PC-9 (cell line): ENCODE results near the gene ELAVL4. TPM values are rescaled to one million over a fixed set of nuclear protein-coding genes. Genes with fewer than 3 reads are reported as not detected.

ENCODE experiments used
- BruUV-seq: library from RNA; stranded (reverse); fragments of 400-500 nt; replicated peaks from 2 replicates; lab custom pipeline; 2021; lab: Mats Ljungman, UMichigan
- CTCF ChIA-PET: fragments of 300-600 bp; sonication (Branson Sonifier 250); formaldehyde crosslinking; loops from one replicate; lab custom pipeline; 2022; ENCODE audit warnings: antibody characterized with exemption; lab: Charles Lee
- POLR2A ChIA-PET: fragments of 300-600 bp; sonication (Branson Sonifier 250); formaldehyde crosslinking; loops from one replicate; lab custom pipeline; 2022; ENCODE audit warnings: antibody characterized with exemption; ENCODE audit not compliant: unreplicated experiment; lab: Charles Lee
- DNase-seq, 2 experiments: peaks; one replicate each; pipeline versions ENCODE4 v3.0.0 to v3.0.0-alpha.2; 2015 to 2022; ENCODE audit warnings: mixed read lengths in 1 of 2
- H2AFZ ChIP-seq: fragments of 200-600 bp; sonication (generic); 2 replicates; pipeline ENCODE4 v1.8.1; 2017; ENCODE audit warnings: antibody characterized with exemption
- H3F3A ChIP-seq: fragments of 200-600 bp; sonication (generic); 2 replicates; pipeline ENCODE4 v1.8.1; 2017; ENCODE audit warnings: antibody characterized with exemption, mild to moderate bottlenecking, low read depth; ENCODE audit not compliant: insufficient read depth
- H3K27ac ChIP-seq: fragments of 200-600 bp; sonication (generic); 2 replicates; pipeline ENCODE4 v1.6.1; 2016; ENCODE audit warnings: mixed run types
- H3K27me3 ChIP-seq: fragments of 200-600 bp; sonication (generic); 2 replicates; pipeline ENCODE4 v1.6.1; 2016; ENCODE audit warnings: low read depth, mixed run types; ENCODE audit not compliant: insufficient read depth
- H3K36me3 ChIP-seq: fragments of 200-600 bp; sonication (generic); 2 replicates; pipeline ENCODE4 v1.6.1; 2016; ENCODE audit warnings: low read depth, mixed run types
- H3K4me1 ChIP-seq: fragments of 200-600 bp; sonication (generic); replicated peaks from 2 replicates; pipeline ENCODE4 v1.6.1; 2016; ENCODE audit warnings: mixed run types; ENCODE audit not compliant: insufficient read depth
- H3K4me2 ChIP-seq: fragments of 200-600 bp; sonication (generic); 2 replicates; pipeline ENCODE4 v1.6.1; 2017; ENCODE audit warnings: mixed run types
- H3K4me3 ChIP-seq: fragments of 200-600 bp; sonication (generic); 2 replicates; pipeline ENCODE4 v1.6.1; 2016; ENCODE audit warnings: mixed run types
- H3K79me2 ChIP-seq: fragments of 200-600 bp; sonication (generic); 2 replicates; pipeline ENCODE4 v1.6.1; 2017; ENCODE audit warnings: low read depth, mixed run types
- H3K9me2 ChIP-seq: fragments of 200-600 bp; sonication (generic); 2 replicates; pipeline ENCODE4 v1.8.1; 2017; ENCODE audit warnings: mild to moderate bottlenecking; ENCODE audit not compliant: insufficient read depth
- H3K9me3 ChIP-seq: fragments of 200-600 bp; sonication (generic); 2 replicates; pipeline ENCODE4 v1.8.1; 2016; ENCODE audit warnings: low read depth; ENCODE audit not compliant: insufficient read depth
- H4K20me1 ChIP-seq: fragments of 200-600 bp; sonication (generic); 2 replicates; pipeline ENCODE4 v1.8.1; 2017; ENCODE audit not compliant: insufficient read depth
- EZH2 ChIP-seq: fragments of 200-600 bp; sonication (generic); IDR thresholded peaks from 2 replicates; pipeline ENCODE4 v1.8.0; 2017; ENCODE audit warnings: antibody characterized with exemption, low read depth
- intact Hi-C: fragments of 100-400 bp; cut with micrococcal nuclease; formaldehyde crosslinking; loops from one replicate; pipeline ENCODE4 v1.10.0; 2022; ENCODE audit not compliant: unreplicated experiment
- total RNA-seq: library from RNA; stranded (reverse); gene quantifications from 2 replicates; pipeline ENCODE4 v1.2.3, GENCODE V29; 2021
- TF ChIP-seq, protein P1 (sequence below): fragments of 200-600 bp; sonication (generic); conservative IDR thresholded peaks from 2 replicates; pipeline ENCODE4 v1.6.1; 2017; ENCODE audit warnings: mixed run types, antibody characterized with exemption, mild to moderate bottlenecking, moderate library complexity

The ELAVL4 gene
- total RNA-seq, 1 experiment from 2014 or later = not detected

DNA sequence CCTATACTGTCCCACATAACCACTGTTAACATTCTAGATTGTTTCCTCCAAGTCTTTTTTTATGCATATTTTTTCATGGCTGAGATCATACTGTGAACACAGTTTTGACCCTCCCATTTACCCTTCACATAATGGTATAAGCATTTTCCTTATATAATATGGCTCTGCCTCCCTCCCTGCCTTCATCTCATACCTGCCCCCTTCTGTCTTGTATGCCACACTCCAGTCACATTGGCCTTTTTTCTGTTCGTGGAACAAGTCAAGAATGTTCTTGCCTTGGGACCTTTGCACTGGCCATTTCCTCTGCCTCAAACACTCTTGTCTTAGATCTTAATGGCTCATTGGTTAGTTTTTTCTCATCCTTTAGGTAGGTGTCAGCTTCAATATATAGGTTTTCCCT lies 24.3 kb upstream of the ELAVL4 start:
- H3K9me3 ChIP-seq = no peaks in the 10 kb centered on the region
- H3K27ac ChIP-seq = no peak overlapping the region
- H3K9me2 ChIP-seq = no peaks in the 10 kb centered on the region
- no peak overlapping the region for H3K4me3 ChIP-seq
- no peak for DNase-seq
- no peaks in the 10 kb centered on the region for H3K4me1 ChIP-seq
- H2AFZ ChIP-seq = no peak overlapping the region
- no peaks in the 10 kb centered on the region for H3F3A ChIP-seq
- TF ChIP-seq, protein P1, sequence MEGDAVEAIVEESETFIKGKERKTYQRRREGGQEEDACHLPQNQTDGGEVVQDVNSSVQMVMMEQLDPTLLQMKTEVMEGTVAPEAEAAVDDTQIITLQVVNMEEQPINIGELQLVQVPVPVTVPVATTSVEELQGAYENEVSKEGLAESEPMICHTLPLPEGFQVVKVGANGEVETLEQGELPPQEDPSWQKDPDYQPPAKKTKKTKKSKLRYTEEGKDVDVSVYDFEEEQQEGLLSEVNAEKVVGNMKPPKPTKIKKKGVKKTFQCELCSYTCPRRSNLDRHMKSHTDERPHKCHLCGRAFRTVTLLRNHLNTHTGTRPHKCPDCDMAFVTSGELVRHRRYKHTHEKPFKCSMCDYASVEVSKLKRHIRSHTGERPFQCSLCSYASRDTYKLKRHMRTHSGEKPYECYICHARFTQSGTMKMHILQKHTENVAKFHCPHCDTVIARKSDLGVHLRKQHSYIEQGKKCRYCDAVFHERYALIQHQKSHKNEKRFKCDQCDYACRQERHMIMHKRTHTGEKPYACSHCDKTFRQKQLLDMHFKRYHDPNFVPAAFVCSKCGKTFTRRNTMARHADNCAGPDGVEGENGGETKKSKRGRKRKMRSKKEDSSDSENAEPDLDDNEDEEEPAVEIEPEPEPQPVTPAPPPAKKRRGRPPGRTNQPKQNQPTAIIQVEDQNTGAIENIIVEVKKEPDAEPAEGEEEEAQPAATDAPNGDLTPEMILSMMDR = no peak
- TF ChIP-seq EZH2 = no peak
- no peaks in the 10 kb centered on the region for H3K27me3 ChIP-seq
- no peaks in the 10 kb centered on the region for H3K36me3 ChIP-seq
- intact Hi-C loops = loop anchor here (10.0 kb wide), 1 partner anchor 250 kb away; no protein-coding TSS in a partner anchor
- BruUV-seq = no TSS peak
- ChIA-PET POLR2A (no interaction called here), CTCF (no interaction called here)
- no peak overlapping the region for H3K4me2 ChIP-seq
- H4K20me1 ChIP-seq = no peaks in the 10 kb centered on the region
- H3K79me2 ChIP-seq = no peaks in the 10 kb centered on the region

DNA sequence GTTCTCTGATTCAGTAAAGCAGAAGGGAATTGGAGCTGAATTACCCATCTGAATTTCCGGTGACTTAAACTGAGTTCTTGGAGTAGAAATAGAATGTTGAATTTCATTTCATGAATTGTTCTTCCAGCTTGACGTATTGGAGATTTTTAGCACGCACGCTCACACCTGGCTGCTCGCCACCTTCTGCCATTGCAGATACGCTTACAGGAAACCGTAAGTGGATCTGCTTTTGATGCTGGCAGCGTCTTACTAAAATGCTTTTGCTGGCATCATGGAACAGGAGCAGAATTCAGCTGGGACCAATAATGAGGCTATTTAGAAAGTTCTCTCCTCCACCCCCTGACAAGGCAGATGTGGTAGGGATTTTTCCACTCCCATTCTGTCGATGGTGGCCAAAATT lies 17.7 kb upstream of the ELAVL4 start:
- DNase-seq = no peak
- TF ChIP-seq, protein P1 = no peak
- no peak for TF ChIP-seq EZH2
- Histone ChIP-seq H3K4me2 (no peak overlapping the region), H3K36me3 (no peaks in the 10 kb centered on the region), H3K27me3 (no peaks in the 10 kb centered on the region; the same call in 1 of the 2 replicates), H3K9me2 (no peaks in the 10 kb centered on the region), H3F3A (no peaks in the 10 kb centered on the region), H3K9me3 (no peaks in the 10 kb centered on the region), H3K4me3 (no peak overlapping the region), H3K27ac (no peak overlapping the region), H2AFZ (no peak overlapping the region), H4K20me1 (no peaks in the 10 kb centered on the region), H3K79me2 (no peaks in the 10 kb centered on the region), H3K4me1 (no peaks in the 10 kb centered on the region)
- intact Hi-C loops = no loop called here
- POLR2A ChIA-PET = no interaction called here
- CTCF ChIA-PET = no interaction called here
- BruUV-seq = no TSS peak

DNA sequence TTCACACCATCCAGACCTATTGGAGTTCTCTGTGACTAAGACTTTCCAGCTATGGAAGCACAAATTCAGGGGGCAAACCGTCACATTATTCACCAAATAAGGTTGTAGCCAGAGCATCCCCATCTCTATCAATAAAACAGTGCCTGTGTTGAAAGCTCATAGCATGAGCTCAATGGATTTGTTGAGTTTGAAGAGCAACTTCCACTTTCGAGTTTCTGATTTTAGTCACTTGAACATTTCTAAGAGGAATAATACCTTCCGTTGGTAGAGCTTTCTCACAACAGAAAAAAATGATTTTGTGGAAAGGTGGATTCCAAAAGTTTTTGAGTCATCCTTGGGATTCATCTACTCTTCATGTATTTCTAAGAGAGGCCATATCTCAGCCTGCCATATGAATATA lies 13.0 kb upstream of the ELAVL4 start:
- ChIA-PET POLR2A (no interaction called here), CTCF (interaction anchor here (0.7 kb wide), 1 partner anchor 94 kb away, joined by 3 read pairs; no protein-coding TSS in a partner anchor)
- Histone ChIP-seq H3K4me3 (no peak overlapping the region), H3K27me3 (no peaks in the 10 kb centered on the region; the same call in 1 of the 2 replicates), H3K9me2 (no peaks in the 10 kb centered on the region), H3K4me1 (no peaks in the 10 kb centered on the region), H3K79me2 (no peaks in the 10 kb centered on the region), H3F3A (no peaks in the 10 kb centered on the region), H3K27ac (no peak overlapping the region), H4K20me1 (no peaks in the 10 kb centered on the region), H3K9me3 (no peaks in the 10 kb centered on the region), H3K4me2 (no peak overlapping the region), H2AFZ (no peak overlapping the region), H3K36me3 (no peaks in the 10 kb centered on the region)
- TF ChIP-seq EZH2 = no peak
- TF ChIP-seq, protein P1 = no peak
- intact Hi-C loops = no loop called here
- DNase-seq = no peak
- no TSS peak for BruUV-seq
